ENCODE measurements around the gene TMC6. TPM values are rescaled to one million over a fixed set of nuclear protein-coding genes. Genes with fewer than 3 reads are reported as not detected.
"Not testable (repeated sequence)": the region's sequence is repeated elsewhere in the genome, so short reads cannot be mapped to it uniquely, and the experiment has no call there.

Gene TMC6
- total RNA-seq, 3 donors from 2014 or later: 18.6 to 45.9 (median 28.4) TPM

DNA sequence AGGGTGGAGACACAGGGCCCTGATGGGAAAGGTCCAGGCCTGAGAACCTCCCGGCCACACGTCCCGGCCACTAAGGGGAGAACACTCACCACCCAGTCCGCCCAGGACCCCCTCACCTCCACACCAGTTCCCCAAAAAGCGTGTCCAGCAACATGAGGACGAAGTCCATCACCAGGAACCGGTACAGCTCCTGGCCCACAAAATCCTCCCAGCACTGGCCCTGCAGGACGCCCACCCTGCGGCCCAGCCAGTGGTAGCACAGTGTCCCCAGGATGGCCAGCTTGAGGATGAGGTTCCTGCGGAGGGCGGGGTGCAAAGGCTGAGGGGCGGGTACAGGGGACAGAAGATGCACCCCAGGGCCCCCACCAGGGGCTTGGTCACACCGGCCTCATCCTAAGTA is 8.0 kb downstream of the TMC6 start:
- H3K9me3 ChIP-seq: no peaks in the 10 kb centered on the region
- no peaks in the 10 kb centered on the region for H3K27me3 ChIP-seq
- no peak for DNase-seq (ENCODE audit: low spot score in 2 of 2)
- intact Hi-C loops (cut with DNase I; ENCODE audit: low total_unique reads): no loop called here
- no peak for TF ChIP-seq POLR2A (IDR thresholded peaks at IDR 0.05)
- TF ChIP-seq, protein P1, sequence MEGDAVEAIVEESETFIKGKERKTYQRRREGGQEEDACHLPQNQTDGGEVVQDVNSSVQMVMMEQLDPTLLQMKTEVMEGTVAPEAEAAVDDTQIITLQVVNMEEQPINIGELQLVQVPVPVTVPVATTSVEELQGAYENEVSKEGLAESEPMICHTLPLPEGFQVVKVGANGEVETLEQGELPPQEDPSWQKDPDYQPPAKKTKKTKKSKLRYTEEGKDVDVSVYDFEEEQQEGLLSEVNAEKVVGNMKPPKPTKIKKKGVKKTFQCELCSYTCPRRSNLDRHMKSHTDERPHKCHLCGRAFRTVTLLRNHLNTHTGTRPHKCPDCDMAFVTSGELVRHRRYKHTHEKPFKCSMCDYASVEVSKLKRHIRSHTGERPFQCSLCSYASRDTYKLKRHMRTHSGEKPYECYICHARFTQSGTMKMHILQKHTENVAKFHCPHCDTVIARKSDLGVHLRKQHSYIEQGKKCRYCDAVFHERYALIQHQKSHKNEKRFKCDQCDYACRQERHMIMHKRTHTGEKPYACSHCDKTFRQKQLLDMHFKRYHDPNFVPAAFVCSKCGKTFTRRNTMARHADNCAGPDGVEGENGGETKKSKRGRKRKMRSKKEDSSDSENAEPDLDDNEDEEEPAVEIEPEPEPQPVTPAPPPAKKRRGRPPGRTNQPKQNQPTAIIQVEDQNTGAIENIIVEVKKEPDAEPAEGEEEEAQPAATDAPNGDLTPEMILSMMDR (IDR thresholded peaks at IDR 0.05): no peak
- no peak for TF ChIP-seq POLR2AphosphoS5 (IDR thresholded peaks at IDR 0.05)
- H3K4me3 ChIP-seq: no peak overlapping the region
- peaks cover 3% of the 10 kb centered on the region for H3K36me3 ChIP-seq
- no peak overlapping the region for H3K27ac ChIP-seq
- H3K4me1 ChIP-seq: no peaks in the 10 kb centered on the region

DNA sequence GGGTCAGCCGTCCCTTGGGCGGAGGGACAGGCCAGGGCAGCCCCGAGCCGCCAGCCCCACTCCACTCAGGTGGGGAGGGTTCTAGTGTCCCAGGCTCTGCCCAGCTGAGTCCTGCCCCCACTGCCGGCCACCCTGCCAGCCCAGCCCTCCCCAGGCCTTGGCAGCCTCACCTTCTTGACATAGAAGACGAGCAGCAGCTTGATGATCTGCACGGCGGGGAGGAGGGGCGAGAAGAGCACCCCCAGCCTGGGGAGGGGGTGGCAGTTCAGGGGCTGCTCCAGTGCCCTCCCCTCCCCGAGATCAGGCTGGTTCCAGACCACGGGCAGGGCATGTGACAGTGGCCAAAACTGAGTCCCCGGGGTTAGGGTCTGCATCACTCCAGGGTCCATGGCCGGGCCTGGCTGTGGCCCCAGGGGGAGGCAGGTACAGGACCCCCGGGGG is 9.7 kb downstream of the TMC6 start:
- DNase-seq (ENCODE audit: low spot score in 2 of 2): no peak
- intact Hi-C loops (cut with DNase I; ENCODE audit: low total_unique reads): loop anchor here (10.0 kb wide), 1 partner anchor 56 kb away; no protein-coding TSS in a partner anchor
- no peaks in the 10 kb centered on the region for H3K4me1 ChIP-seq
- H3K4me3 ChIP-seq: no peak overlapping the region
- no peaks in the 10 kb centered on the region for H3K36me3 ChIP-seq
- H3K27ac ChIP-seq: no peak overlapping the region
- TF ChIP-seq POLR2A (IDR thresholded peaks at IDR 0.05): no peak
- TF ChIP-seq, protein P1 (IDR thresholded peaks at IDR 0.05): no peak
- no peak for TF ChIP-seq POLR2AphosphoS5 (IDR thresholded peaks at IDR 0.05)
- H3K27me3 ChIP-seq: no peaks in the 10 kb centered on the region
- no peaks in the 10 kb centered on the region for H3K9me3 ChIP-seq

DNA sequence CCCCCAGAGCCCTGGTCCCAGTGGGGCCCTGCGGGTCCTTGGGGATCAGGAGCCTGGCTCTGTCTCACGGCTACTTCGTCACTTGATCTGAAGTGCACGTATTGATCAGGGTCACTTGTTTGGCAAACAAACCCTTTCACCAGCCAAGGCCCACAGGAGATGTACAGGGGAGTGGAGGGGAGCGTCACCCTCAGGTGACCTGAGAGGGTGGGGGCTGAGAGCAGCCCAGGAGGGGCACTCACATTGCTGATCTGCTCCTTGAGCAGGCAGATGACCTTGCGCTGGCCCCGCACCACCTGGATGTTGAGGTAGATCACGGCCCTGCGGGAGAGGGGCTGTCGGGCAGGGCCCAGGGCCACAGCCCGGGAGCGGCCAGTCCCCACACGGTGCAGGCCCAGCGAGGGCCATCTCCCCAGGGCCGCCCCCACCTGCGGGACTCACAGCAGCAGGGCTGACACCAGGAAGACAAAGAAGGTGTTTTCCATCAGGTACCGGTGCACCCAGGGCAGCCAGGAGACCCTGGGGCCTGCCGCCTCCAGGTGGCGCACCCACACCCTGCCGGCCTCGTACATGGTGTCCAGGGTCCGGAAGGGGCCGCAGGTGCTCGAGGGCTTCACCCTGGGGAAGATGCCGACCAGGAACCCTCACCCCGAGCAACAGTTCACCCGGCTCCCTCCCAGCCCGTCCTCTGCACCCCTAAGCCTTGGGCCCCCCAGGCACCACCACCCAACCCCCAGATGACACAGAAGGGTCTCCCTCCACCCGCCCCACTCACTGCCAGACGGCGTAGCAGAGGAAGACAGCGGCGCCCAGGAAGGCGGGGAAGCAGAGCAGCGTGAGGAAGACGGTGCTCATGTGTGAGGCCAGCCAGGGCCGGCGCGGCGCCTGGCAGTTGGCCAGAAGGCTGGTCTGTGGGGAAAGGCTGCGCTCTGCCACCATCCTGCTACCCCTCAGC is 11.3 kb downstream of the TMC6 start:
- peak overlapping the region in 1 of 3 donors; percentile 39 for H3K4me3 ChIP-seq
- TF ChIP-seq POLR2A (IDR thresholded peaks at IDR 0.05): no peak
- TF ChIP-seq, protein P1 (IDR thresholded peaks at IDR 0.05): peak in 2 of 3 donors; percentile 24
- no peak for TF ChIP-seq POLR2AphosphoS5 (IDR thresholded peaks at IDR 0.05)
- no peaks in the 10 kb centered on the region for H3K27me3 ChIP-seq
- no peak overlapping the region for H3K27ac ChIP-seq
- H3K36me3 ChIP-seq: no peaks in the 10 kb centered on the region
- intact Hi-C loops (cut with DNase I; ENCODE audit: low total_unique reads): loop anchor here (10.0 kb wide), 1 partner anchor 57 kb away; no protein-coding TSS in a partner anchor
- no peaks in the 10 kb centered on the region for H3K9me3 ChIP-seq
- no peaks in the 10 kb centered on the region for H3K4me1 ChIP-seq
- no peak for DNase-seq (ENCODE audit: low spot score in 2 of 2)

DNA sequence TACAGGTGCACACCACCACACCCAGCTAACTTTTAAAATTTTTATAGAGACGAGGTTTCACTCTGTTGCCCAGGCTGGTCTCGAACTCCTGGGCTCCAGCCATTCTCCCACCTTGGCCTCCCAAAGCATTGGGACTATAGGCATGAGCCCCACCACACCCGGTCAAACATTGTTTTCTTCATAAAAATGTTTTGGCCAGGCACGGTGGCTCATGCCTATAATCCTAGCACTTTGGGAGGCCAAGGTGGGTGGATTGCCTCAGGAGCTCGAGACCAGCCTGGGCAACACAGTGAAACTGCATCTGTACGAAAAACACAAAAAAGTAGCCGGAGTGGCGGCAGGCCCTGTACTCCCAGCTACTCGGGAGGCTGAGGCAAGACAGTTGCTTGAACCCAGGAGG is 12.1 kb downstream of the TMC6 start:
- Histone ChIP-seq H3K4me3 (no peak overlapping the region), H3K9me3 (no peaks in the 10 kb centered on the region)

DNA sequence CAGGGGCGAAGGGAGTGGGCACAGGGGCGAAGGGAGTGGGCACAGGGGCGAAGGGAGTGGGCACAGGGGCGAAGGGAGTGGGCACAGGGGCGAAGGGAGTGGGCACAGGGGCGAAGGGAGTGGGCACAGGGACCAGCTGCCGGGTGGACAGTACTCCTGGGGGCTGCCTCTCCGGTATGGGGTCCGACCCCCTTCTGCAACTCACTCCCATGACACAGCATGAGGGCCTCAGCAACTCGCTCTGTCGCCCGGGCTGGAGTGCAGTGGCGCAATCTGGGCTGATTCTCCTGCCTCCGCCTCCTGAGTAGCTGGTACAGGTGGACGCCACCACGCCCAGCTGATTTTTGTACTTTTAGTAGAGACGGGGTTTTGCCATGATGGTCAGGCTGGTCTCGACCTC is 12.8 kb downstream of the TMC6 start:
- H3K36me3 ChIP-seq; H3K27me3 ChIP-seq; H3K4me1 ChIP-seq; H3K4me3 ChIP-seq; H3K9me3 ChIP-seq; DNase-seq (ENCODE audit: low spot score in 2 of 2); H3K27ac ChIP-seq: not testable (repeated sequence)
- intact Hi-C loops (cut with DNase I; ENCODE audit: low total_unique reads): loop anchor here (10.0 kb wide), 1 partner anchor 59 kb away; no protein-coding TSS in a partner anchor

More for the DNA sequence above, 12.1 kb downstream of the TMC6 start:
- no peak for DNase-seq (ENCODE audit: low spot score in 2 of 2)
- intact Hi-C loops (cut with DNase I; ENCODE audit: low total_unique reads): loop anchor here (10.0 kb wide), 1 partner anchor 58 kb away; no protein-coding TSS in a partner anchor
- Histone ChIP-seq H3K4me1 (no peaks in the 10 kb centered on the region), H3K27ac (no peak overlapping the region), H3K27me3 (no peaks in the 10 kb centered on the region), H3K36me3 (no peaks in the 10 kb centered on the region)
- TF ChIP-seq POLR2AphosphoS5 (IDR thresholded peaks at IDR 0.05) (no peak), POLR2A (IDR thresholded peaks at IDR 0.05) (no peak)
- TF ChIP-seq, protein P1 (IDR thresholded peaks at IDR 0.05): no peak

Measured in breast epithelium (tissue), 4 donors.